Measurements from ENCODE around the gene RAD51D.

GRCh38 chr17:35052241-35052610 is 67.4 kb downstream of the RAD51D start:
- TF ChIP-seq CTCF (IDR thresholded peaks at IDR 0.05), result no peak
- TF ChIP-seq POLR2A (IDR thresholded peaks at IDR 0.05), result no peak

Data from heart left ventricle (tissue), 13 donors.